ENCODE measurements around the gene SLC12A3.

DNA sequence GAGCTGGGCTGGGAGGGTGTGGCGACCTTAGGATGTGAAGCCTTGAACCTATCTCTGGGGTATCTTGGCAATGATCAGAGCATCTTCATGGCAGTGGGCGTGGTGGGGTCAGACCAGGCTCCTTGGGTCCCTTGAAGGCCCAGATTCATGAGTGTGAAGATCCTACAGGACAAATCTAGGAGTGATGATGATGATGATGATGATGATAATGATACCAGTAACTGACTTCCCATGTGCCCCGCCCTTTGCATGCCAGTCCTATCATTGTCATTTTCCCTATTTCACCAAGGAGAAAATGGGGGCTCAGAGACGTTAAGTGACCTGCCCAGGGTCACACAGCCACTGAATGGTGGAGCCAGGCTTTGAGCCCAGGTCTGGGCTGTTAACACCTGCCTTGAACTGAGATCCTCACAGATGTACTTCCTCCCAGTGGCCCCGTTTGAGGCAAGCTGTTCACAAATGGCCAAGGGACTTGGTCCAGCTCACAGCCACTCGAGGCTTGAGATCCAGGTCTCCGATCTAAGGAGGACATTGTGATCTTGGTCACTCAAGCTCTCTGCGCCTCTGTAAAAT, 13.4 kb downstream of the SLC12A3 start:
- TF ChIP-seq, protein P1, sequence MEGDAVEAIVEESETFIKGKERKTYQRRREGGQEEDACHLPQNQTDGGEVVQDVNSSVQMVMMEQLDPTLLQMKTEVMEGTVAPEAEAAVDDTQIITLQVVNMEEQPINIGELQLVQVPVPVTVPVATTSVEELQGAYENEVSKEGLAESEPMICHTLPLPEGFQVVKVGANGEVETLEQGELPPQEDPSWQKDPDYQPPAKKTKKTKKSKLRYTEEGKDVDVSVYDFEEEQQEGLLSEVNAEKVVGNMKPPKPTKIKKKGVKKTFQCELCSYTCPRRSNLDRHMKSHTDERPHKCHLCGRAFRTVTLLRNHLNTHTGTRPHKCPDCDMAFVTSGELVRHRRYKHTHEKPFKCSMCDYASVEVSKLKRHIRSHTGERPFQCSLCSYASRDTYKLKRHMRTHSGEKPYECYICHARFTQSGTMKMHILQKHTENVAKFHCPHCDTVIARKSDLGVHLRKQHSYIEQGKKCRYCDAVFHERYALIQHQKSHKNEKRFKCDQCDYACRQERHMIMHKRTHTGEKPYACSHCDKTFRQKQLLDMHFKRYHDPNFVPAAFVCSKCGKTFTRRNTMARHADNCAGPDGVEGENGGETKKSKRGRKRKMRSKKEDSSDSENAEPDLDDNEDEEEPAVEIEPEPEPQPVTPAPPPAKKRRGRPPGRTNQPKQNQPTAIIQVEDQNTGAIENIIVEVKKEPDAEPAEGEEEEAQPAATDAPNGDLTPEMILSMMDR (IDR thresholded peaks at IDR 0.05): no peak
- TF ChIP-seq ZFX (IDR thresholded peaks at IDR 0.05; ENCODE audit: borderline replicate concordance): no peak
